HL-60 (cell line): ENCODE results near the gene NOTCH3.

Experiments used
- DNase-seq, 2 experiments: peaks; one replicate each; pipeline ENCODE4 v3.0.0-alpha.2; 2010 to 2020; ENCODE audit warnings: low read depth in 1 of 2, low spot score in 1 of 2
- H3K27ac ChIP-seq: fragments of 250-450 bp; sonication (Bioruptor Pico); replicated peaks from 2 replicates; pipeline ENCODE4 v1.5.1; 2020; ENCODE audit warnings: mild to moderate bottlenecking, moderate library complexity
- H3K27me3 ChIP-seq: fragments of 250-450 bp; sonication (Bioruptor Pico); 2 replicates; pipeline ENCODE4 v1.5.1; 2021; ENCODE audit warnings: mild to moderate bottlenecking, moderate library complexity; ENCODE audit not compliant: insufficient read depth, poor library complexity, severe bottlenecking
- H3K4me3 ChIP-seq: replicated peaks from 2 replicates; pipeline ENCODE4 v1.5.1; 2011; ENCODE audit warnings: mild to moderate bottlenecking, control low read depth, low read length; ENCODE audit not compliant: insufficient read depth
- CTCF ChIP-seq: IDR thresholded peaks from one replicate; pipeline ENCODE4 v1.5.1; 2011; ENCODE audit warnings: low read length, control low read depth, inconsistent platforms; ENCODE audit not compliant: insufficient read depth
- GABPA ChIP-seq: IDR thresholded peaks from 2 replicates; pipeline ENCODE4 v1.6.1; 2012; ENCODE audit warnings: low read depth
- POLR2AphosphoS5 ChIP-seq: IDR thresholded peaks from 2 replicates; pipeline ENCODE4 v1.6.1; 2012; ENCODE audit warnings: low read depth
- REST ChIP-seq: IDR thresholded peaks from 2 replicates; pipeline ENCODE4 v1.6.1; 2012; ENCODE audit warnings: low read depth; ENCODE audit not compliant: insufficient replicate concordance
- SPI1 ChIP-seq: IDR thresholded peaks from 2 replicates; pipeline ENCODE4 v1.6.1; 2012; ENCODE audit warnings: low read depth, mild to moderate bottlenecking, borderline replicate concordance

The NOTCH3 gene

GRCh38 chr19:15159251-15159650 is 41.5 kb downstream of the NOTCH3 start:
- Histone ChIP-seq H3K27me3 (no peaks in the 10 kb centered on the region), H3K27ac (no peak overlapping the region), H3K4me3 (no peak overlapping the region)
- TF ChIP-seq POLR2AphosphoS5, result no peak
- no peak for TF ChIP-seq REST
- TF ChIP-seq SPI1, result no peak
- TF ChIP-seq CTCF, result no peak
- no peak for TF ChIP-seq GABPA
- no peak for DNase-seq

- Histone ChIP-seq H3K27me3 (no peaks in the 10 kb centered on the region), H3K4me3 (no peak overlapping the region), H3K27ac (no peak overlapping the region)
- no peak for DNase-seq
- no peak for TF ChIP-seq SPI1
- no peak for TF ChIP-seq REST
- TF ChIP-seq POLR2AphosphoS5, result no peak
- TF ChIP-seq GABPA, result no peak
- TF ChIP-seq CTCF, result no peak
These were observed 44.4 kb downstream of the NOTCH3 start for GRCh38 chr19:15156391-15156790.

GRCh38 chr19:15155296-15155695 is 45.5 kb downstream of the NOTCH3 start:
- Histone ChIP-seq H3K27ac (no peak overlapping the region), H3K27me3 (no peaks in the 10 kb centered on the region), H3K4me3 (no peak overlapping the region)
- TF ChIP-seq POLR2AphosphoS5, result no peak
- no peak for TF ChIP-seq REST
- TF ChIP-seq SPI1, result no peak
- TF ChIP-seq CTCF, result no peak
- TF ChIP-seq GABPA, result no peak
- DNase-seq, result no peak
